RWPE2 (cell line): ENCODE data around the gene DENND11.

Source experiments
- ATAC-seq: fragments of 200-7000 bp; cut with Tn5 transposase; 3 replicates; pipeline ENCODE4 v1.9.1; 2021; ENCODE audit warnings: low read depth
- DNase-seq: peaks from one replicate; pipeline ENCODE4 v3.0.0-alpha.2; 2020; ENCODE audit warnings: low spot score
- H3K27ac ChIP-seq: fragments of 450-650 bp; 2 replicates; pipeline ENCODE4 v1.5.1; 2017; ENCODE audit warnings: mild to moderate bottlenecking; ENCODE audit not compliant: poor library complexity, severe bottlenecking
- H3K27me3 ChIP-seq: fragments of 250-450 bp; sonication (Bioruptor Pico); 2 replicates; pipeline ENCODE4 v1.5.1; 2021; ENCODE audit warnings: mild to moderate bottlenecking, moderate library complexity; ENCODE audit not compliant: insufficient read depth, poor library complexity, severe bottlenecking
- H3K36me3 ChIP-seq: fragments of 250-450 bp; sonication (Bioruptor Pico); 2 replicates; pipeline ENCODE4 v1.5.1; 2020; ENCODE audit warnings: low read depth, mild to moderate bottlenecking, moderate library complexity
- H3K4me1 ChIP-seq: fragments of 250-450 bp; sonication (Bioruptor Pico); 2 replicates; pipeline ENCODE4 v1.5.1; 2021; ENCODE audit warnings: mild to moderate bottlenecking, moderate library complexity; ENCODE audit not compliant: insufficient read depth, poor library complexity, severe bottlenecking
- H3K4me3 ChIP-seq: fragments of 250-450 bp; sonication (Bioruptor Pico); 2 replicates; pipeline ENCODE4 v1.5.1; 2021; ENCODE audit warnings: mild to moderate bottlenecking, moderate library complexity; ENCODE audit not compliant: severe bottlenecking
- H3K9me3 ChIP-seq: fragments of 250-450 bp; sonication (Bioruptor Pico); 2 replicates; pipeline ENCODE4 v1.5.1; 2021; ENCODE audit warnings: mild to moderate bottlenecking, moderate library complexity; ENCODE audit not compliant: severe bottlenecking
- TF ChIP-seq, protein P1 (sequence below): fragments of 450-650 bp; IDR thresholded peaks from one replicate; pipeline ENCODE4 v1.5.1; 2017; ENCODE audit warnings: mild to moderate bottlenecking, moderate library complexity; ENCODE audit not compliant: poor library complexity, severe bottlenecking

Gene DENND11

DNA sequence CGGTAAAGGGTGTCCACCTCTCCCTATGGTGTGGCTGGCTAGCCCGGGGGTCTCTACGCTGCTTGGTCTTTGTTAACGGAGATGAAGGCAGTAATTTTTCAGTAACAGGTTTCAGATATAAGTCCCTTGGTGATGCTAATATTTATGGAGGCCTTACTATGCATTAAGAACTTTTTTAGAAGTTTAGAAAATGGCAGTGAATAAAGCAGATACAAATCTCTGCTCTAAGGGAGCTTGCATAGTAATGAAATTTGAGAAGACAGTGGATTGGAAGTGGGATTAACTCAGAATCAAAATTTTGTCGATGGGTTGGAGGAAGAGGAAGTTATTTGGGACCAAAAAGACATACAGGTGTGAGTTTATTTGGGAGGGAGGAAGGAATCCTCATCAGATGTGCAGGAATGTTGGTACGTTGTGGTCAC, 36.6 kb upstream of the DENND11 start:
- Histone ChIP-seq H3K27ac (peak overlapping the region; percentile 18), H3K36me3 (peaks cover 52% of the 10 kb centered on the region)
- ATAC-seq: no peak; the same call in 2 of the 3 replicates

DNA sequence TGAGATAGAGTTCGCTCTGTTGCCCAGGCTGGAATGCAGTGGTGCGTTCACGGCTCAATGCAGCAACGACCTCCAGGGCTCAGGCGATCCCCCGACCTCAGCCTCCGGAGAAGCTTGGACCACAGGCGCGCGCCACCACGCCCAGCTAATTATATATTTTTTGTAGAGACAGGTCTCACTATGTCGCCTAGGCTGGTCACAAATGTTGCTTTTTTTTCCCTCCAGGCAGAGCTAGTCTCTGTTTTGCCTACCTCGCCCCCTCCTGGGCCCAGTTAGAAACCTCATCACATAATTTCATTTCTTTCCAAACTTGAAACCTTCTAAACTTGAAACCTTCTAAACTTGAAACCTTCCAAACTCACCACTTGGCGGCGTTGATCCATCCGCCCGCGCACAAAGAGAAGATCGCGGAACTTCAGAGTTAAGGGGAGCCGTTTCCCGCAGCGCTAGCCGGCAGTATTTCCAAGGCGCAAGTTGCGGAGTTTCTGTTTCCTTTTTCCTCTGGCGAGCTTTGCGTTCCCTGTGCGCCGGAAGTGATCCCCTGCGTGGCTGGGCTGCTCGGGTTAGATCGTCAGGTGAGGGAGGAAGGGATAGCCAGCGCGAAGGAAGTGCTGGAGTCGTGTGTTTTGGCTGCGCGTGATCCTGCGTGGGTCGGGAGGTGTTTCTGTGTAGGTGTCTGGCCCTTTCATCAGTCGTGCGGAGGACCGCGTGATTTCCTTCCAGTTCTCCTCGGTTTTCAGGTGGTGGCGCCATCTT, 36.0 kb upstream of the DENND11 start, which contains the start of gene SSBP1:
TSS of gene SSBP1 (plus strand) at position 523 of the 756 bp plus-strand sequence. CDS start 809 bp downstream, outside the sequence.
- TF ChIP-seq, protein P1, sequence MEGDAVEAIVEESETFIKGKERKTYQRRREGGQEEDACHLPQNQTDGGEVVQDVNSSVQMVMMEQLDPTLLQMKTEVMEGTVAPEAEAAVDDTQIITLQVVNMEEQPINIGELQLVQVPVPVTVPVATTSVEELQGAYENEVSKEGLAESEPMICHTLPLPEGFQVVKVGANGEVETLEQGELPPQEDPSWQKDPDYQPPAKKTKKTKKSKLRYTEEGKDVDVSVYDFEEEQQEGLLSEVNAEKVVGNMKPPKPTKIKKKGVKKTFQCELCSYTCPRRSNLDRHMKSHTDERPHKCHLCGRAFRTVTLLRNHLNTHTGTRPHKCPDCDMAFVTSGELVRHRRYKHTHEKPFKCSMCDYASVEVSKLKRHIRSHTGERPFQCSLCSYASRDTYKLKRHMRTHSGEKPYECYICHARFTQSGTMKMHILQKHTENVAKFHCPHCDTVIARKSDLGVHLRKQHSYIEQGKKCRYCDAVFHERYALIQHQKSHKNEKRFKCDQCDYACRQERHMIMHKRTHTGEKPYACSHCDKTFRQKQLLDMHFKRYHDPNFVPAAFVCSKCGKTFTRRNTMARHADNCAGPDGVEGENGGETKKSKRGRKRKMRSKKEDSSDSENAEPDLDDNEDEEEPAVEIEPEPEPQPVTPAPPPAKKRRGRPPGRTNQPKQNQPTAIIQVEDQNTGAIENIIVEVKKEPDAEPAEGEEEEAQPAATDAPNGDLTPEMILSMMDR: peak; percentile 98
- DNase-seq (peak; percentile 85), ATAC-seq (peak; percentile 89)
- Histone ChIP-seq H3K4me1 (peaks cover 10% of the 10 kb centered on the region), H3K4me3 (peak within 1 kb of the TSS; percentile 73), H3K27ac (peak within 1 kb of the TSS; percentile 25), H3K27me3 (no peaks in the 10 kb centered on the region), H3K9me3 (no peaks in the 10 kb centered on the region), H3K36me3 (peaks cover 47% of the 10 kb centered on the region)

More for the DNA sequence above, 36.6 kb upstream of the DENND11 start:
- Histone ChIP-seq H3K9me3 (no peaks in the 10 kb centered on the region), H3K4me3 (peak overlapping the region; percentile 73), H3K4me1 (peaks cover 10% of the 10 kb centered on the region), H3K27me3 (no peaks in the 10 kb centered on the region)
- TF ChIP-seq, protein P1: no peak
- DNase-seq: no peak

DNA sequence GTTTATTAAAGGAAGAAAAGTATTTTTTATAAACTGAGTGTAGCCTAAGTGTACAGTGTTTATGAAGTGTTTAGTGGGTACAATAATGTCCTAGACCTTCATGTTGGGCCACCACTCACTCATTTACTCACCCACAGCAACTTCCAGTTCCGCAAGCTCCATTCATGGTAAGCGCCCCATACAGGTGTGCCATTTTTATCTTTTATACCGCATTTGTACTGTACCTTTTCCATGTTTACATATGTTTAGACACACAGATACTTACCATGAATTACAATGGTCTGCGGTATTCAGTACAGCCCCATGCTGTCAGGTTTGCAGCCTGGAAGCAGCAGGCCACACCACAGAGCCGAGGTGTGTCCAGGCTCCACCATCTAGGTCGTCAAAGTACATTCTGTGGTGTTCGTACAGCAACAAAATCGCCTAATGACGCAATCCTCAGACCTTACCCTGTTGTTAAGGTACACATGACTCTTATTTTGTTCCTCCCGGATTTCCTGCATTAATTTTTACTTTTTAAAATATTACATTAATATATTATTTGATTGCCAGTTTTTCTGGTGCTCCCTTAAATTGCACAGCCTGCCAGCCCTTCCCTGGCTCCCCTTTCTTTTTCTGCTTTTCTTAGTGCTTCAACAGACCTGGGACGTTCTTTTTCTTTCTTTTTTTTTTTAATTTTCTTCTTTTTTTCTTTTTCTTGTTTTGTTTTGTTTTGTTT, 35.3 kb upstream of the DENND11 start:
- TF ChIP-seq, protein P1: no peak
- DNase-seq: no peak
- Histone ChIP-seq H3K9me3 (no peaks in the 10 kb centered on the region), H3K4me1 (peaks cover 10% of the 10 kb centered on the region), H3K4me3 (peak overlapping the region; percentile 73), H3K36me3 (peaks cover 39% of the 10 kb centered on the region), H3K27me3 (no peaks in the 10 kb centered on the region), H3K27ac (peak overlapping the region; percentile 25)
- ATAC-seq: peak; percentile 17; the same call in 1 of the 3 replicates

DNA sequence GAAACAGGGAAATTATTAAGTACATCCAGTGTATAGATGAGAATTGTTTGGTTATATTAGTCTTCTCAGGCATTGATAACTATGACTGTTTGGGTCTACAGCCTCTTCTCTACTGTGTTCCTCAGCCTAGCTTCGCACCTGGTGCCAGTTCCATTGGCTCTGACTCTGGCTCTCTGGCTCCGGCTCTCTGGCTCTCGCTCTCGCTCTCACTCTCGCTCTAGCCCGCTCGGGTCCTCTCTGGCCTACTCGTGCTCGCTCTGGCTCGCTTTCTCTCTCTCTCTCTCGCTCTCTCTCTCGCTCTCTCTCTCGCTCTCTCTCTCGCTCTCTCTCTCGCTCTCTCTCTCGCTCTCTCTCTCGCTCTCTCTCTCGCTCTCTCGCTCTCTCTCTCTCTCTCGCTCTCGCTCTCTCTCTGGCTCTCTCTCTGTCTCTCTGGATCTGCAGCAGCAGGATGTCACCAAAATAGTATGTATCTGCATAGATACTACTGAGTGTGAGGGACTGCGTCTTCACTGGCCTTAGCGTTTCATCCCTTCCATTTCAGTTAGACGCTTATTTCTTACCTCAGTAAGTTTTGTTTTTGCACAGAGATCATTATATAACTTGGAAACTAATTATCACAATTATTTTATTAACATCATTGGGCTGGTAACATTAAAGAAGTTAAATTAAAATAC, 29.6 kb upstream of the DENND11 start:
- Histone ChIP-seq H3K27me3 (no peaks in the 10 kb centered on the region), H3K36me3 (no peaks in the 10 kb centered on the region; the same call in 1 of the 2 replicates), H3K27ac (no peak overlapping the region), H3K4me1 (no peaks in the 10 kb centered on the region), H3K9me3 (no peaks in the 10 kb centered on the region), H3K4me3 (no peak overlapping the region)
- TF ChIP-seq, protein P1: no peak
- DNase-seq: no peak
- ATAC-seq: no peak
